Measurements from ENCODE around the gene UCN2. TPM values are rescaled to one million over a fixed set of nuclear protein-coding genes. Genes with fewer than 3 reads are reported as not detected.

The UCN2 gene
- total RNA-seq, 1 experiment from 2014 or later: 1.1 TPM

DNA sequence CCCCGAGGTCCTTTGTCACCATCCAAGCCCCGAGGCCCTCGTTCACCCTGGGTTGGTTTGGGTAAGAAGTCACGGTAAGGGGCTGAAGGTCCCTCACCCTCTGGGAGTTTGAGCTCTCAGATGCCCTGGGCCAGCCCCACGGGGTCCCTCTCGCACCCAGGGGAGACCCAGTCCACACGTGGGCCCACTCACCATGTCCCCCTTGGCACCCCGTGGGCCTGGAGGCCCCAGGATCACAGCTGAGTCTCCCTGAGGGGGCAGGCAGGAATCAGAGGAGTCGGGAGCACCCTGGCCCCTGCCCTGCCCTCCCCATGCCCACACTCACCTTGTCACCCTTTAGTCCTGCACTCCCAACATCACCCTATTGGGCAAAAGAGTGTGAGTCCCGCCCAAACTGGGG is 5.8 kb upstream of the UCN2 start:
- H3K4me3 ChIP-seq: no peak overlapping the region
- no peaks in the 10 kb centered on the region for H3K36me3 ChIP-seq
- H3K27me3 ChIP-seq: no peaks in the 10 kb centered on the region
- no peak for DNase-seq
- no peaks in the 10 kb centered on the region for H3K9me3 ChIP-seq

GRCh38 chr3:48568476-48568875 is 4.9 kb upstream of the UCN2 start:
- H3K27me3 ChIP-seq: no peaks in the 10 kb centered on the region
- no peaks in the 10 kb centered on the region for H3K9me3 ChIP-seq

GRCh38 chr3:48567500-48567899 is 3.9 kb upstream of the UCN2 start:
- Histone ChIP-seq H3K36me3 (no peaks in the 10 kb centered on the region), H3K9me3 (no peaks in the 10 kb centered on the region), H3K4me3 (no peak overlapping the region), H3K27me3 (no peaks in the 10 kb centered on the region)
- no peak for DNase-seq

More at GRCh38 chr3:48568476-48568875, 4.9 kb upstream of the UCN2 start:
- no peaks in the 10 kb centered on the region for H3K36me3 ChIP-seq
- no peak for DNase-seq
- no peak overlapping the region for H3K4me3 ChIP-seq

- H3K9me3 ChIP-seq: no peaks in the 10 kb centered on the region
- no peak overlapping the region for H3K4me3 ChIP-seq
- no peaks in the 10 kb centered on the region for H3K36me3 ChIP-seq
- DNase-seq: no peak
- no peaks in the 10 kb centered on the region for H3K27me3 ChIP-seq
Observed at GRCh38 chr3:48567090-48567489, 3.5 kb upstream of the UCN2 start.

DNA sequence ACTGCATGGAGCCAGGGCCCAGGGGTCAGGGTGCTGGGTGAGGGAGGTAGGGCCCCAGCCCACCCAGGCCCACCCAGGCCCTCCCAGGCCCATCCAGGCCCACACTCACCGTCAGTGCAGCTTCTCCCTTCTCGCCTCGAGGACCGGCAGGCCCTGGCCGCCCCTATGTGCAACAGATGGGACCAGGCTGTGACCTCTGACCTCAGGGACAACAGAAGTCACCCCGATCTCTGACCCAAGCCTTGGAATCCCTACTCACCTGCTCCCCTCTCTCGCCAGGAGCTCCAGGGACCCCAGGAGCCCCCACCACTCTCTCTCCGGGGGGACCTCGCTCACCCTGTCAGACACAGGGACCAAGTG is 2.8 kb upstream of the UCN2 start:
- DNase-seq: no peak
- Histone ChIP-seq H3K27me3 (no peaks in the 10 kb centered on the region), H3K4me3 (no peak overlapping the region), H3K36me3 (no peaks in the 10 kb centered on the region), H3K9me3 (no peaks in the 10 kb centered on the region)

DNA sequence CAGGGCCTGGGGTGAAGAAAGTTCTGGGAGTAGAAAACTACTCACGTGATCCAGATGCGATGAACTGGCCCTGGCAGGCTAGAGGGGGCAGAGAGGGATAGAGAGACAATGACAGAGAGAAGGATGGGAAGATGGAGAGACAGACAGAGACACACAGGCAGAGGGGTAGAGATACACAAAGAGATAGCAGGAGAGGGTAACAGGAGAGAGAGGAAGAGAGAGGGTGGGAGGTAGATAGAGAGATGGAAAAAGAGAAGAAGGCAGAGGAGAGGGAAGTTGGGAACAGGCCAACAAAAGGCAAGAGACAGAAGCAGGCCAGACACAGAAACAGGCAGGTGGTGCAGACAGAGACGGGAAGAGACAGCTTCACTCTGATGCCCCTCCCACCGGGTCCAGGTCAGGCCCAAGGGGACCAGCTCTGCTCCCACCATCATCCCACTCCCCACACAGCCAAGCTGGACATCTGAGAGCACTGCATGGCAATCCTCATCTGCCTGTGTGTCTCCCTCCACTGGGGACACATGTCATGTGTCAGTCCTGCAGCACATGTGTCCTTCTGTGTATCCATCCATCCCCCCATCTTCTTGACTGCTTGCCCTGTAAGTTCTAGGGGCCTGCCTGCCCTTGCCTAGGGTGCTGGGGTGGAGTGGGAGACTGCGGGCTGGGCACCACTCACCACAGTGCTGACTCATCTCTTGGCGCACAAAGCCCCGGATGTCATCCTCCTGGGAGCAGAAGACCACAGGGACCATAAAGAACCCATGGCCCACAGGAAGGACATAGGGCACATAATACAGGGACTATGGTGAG is 2.2 kb upstream of the UCN2 start:
- H3K36me3 ChIP-seq: no peaks in the 10 kb centered on the region
- H3K4me3 ChIP-seq: no peak overlapping the region
- H3K9me3 ChIP-seq: no peaks in the 10 kb centered on the region
- peak; percentile 83 for DNase-seq
- no peaks in the 10 kb centered on the region for H3K27me3 ChIP-seq

GRCh38 chr3:48565186-48565585 is 1.6 kb upstream of the UCN2 start:
- Histone ChIP-seq H3K36me3 (no peaks in the 10 kb centered on the region), H3K27me3 (no peaks in the 10 kb centered on the region), H3K9me3 (no peaks in the 10 kb centered on the region), H3K4me3 (no peak overlapping the region)
- no peak for DNase-seq

GRCh38 chr3:48564667-48565066 is 1.1 kb upstream of the UCN2 start:
- Histone ChIP-seq H3K9me3 (no peaks in the 10 kb centered on the region), H3K27me3 (no peaks in the 10 kb centered on the region), H3K4me3 (no peak overlapping the region), H3K36me3 (no peaks in the 10 kb centered on the region)
- no peak for DNase-seq

- no peaks in the 10 kb centered on the region for H3K9me3 ChIP-seq
- DNase-seq: peak; percentile 84
- H3K36me3 ChIP-seq: no peaks in the 10 kb centered on the region
- H3K4me3 ChIP-seq: no peak overlapping the region
- no peaks in the 10 kb centered on the region for H3K27me3 ChIP-seq
Observed at GRCh38 chr3:48564022-48564421, 441 bp upstream of the UCN2 start.

DNA sequence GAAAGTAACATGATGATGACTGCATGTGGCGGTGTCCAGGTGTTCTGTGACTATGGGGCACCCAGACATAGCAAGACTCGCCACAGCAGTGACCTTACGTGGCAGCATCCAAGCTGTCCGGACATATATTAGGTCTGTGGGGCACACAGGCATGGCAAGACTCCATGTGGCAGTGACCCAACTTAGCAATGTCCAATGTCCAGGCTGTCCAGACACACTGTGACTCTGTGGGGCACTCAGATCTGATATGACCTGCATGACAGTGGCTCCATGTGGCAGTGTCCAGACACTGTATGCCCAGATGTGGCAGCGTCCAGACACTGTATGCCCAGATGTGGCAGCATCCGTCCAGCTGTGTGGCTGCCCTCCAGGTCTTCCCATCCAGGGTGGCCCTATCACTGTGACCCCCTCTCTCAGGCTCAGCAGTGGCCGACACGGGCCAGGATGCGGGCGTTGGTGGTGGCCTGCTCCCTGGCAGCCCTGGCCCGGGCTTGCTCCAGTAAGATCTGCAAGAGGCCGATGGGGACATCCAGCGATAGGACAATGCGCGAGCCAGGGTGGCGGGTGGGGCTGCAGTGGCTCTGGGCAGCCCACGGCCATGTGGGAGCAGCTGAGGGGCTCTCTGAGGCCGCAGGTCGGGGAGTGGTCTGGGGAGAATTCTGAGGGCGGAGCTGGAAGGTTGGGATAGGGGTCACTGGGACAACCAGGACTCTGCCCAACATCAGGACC is 1.1 kb downstream of the UCN2 start:
- H3K4me3 ChIP-seq: no peak overlapping the region
- H3K27me3 ChIP-seq: no peaks in the 10 kb centered on the region
- no peaks in the 10 kb centered on the region for H3K36me3 ChIP-seq
- no peak for DNase-seq
- no peaks in the 10 kb centered on the region for H3K9me3 ChIP-seq

GRCh38 chr3:48561045-48561736 is 2.4 kb downstream of the UCN2 start:
- Histone ChIP-seq H3K27me3 (no peaks in the 10 kb centered on the region), H3K9me3 (no peaks in the 10 kb centered on the region), H3K36me3 (no peaks in the 10 kb centered on the region), H3K4me3 (no peak overlapping the region)
- peak; percentile 11 for DNase-seq

DNA sequence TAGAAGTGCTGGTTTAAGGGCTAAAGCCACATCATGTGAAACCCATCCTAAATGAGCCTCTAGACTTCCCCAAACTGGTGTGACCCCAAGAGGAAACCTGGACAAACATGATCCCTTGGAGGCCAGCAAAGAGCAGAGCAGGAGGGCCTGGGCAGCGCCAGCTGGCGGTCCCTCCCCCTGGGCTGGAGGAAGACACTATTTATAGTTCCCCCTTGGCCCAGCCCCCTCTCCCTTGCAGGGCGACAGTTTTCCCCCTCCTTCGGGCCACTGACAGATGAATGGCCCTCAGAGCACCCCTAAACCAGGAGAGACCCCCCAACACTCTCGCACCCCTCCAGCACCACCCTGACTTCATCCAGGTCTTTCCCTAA is 2.9 kb downstream of the UCN2 start:
- Histone ChIP-seq H3K4me3 (no peak overlapping the region), H3K27me3 (no peaks in the 10 kb centered on the region), H3K9me3 (no peaks in the 10 kb centered on the region), H3K36me3 (no peaks in the 10 kb centered on the region)
- DNase-seq: no peak

GRCh38 chr3:48558493-48559134 is 5.0 kb downstream of the UCN2 start:
- Histone ChIP-seq H3K4me3 (no peak overlapping the region), H3K36me3 (no peaks in the 10 kb centered on the region), H3K27me3 (no peaks in the 10 kb centered on the region), H3K9me3 (no peaks in the 10 kb centered on the region)
- DNase-seq: no peak

GRCh38 chr3:48556796-48557626 is 6.6 kb downstream of the UCN2 start, which contains the start of gene PFKFB4:
PFKFB4 (minus strand) TSS chr3:48556803; CDS start chr3:48556777, 26 bp downstream.
- Histone ChIP-seq H3K9me3 (no peaks in the 10 kb centered on the region), H3K4me3 (peak within 1 kb of the TSS; percentile 57), H3K36me3 (no peaks in the 10 kb centered on the region), H3K27me3 (no peaks in the 10 kb centered on the region)
- peak; percentile 95 for DNase-seq

- H3K36me3 ChIP-seq: no peaks in the 10 kb centered on the region
- peak overlapping the region; percentile 57 for H3K4me3 ChIP-seq
- no peaks in the 10 kb centered on the region for H3K27me3 ChIP-seq
- no peaks in the 10 kb centered on the region for H3K9me3 ChIP-seq
- no peak for DNase-seq
Observed at GRCh38 chr3:48555949-48556795, 7.4 kb downstream of the UCN2 start.
